GM12892 (cell line): Measurements from ENCODE around the gene ATAD3B.
"Not testable (repeated sequence)": the region's sequence is repeated elsewhere in the genome, so short reads cannot be mapped to it uniquely, and the experiment has no call there.

Experiments
- POLR2A ChIP-seq: IDR thresholded peaks from 2 replicates; pipeline ENCODE4 v1.6.1; 2011; ENCODE audit warnings: low read depth, low read length, control low read depth
- POLR2AphosphoS5 ChIP-seq: IDR thresholded peaks from 2 replicates; pipeline ENCODE4 v1.6.1; 2011; ENCODE audit warnings: low read depth, low read length, control low read depth

DNA sequence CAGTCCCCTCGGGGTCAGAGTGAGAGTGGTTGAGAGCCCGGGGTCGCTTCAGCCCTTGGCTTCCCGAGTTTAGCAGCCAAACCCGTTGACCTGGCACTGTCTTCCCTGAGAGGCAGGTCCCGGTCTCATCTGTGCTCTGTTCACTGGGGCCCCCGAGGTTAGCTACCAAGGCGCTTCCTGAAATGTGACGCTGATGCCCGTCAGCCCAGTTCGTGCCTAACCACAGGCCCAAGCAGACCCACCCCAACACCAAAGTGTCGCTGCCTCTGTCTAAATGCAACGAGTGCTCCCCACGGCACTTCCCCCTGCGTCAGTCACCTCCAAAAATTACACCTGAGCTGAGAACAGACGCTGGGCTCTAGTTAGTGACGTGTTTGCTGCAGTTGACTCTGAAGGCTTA is 4.4 kb downstream of the ATAD3B start:
- TF ChIP-seq POLR2A, POLR2AphosphoS5: not testable (repeated sequence)
